Sigmoid colon (tissue), 4 donors: ENCODE measurements around the gene E2F8.

Experiments used
- EP300 ChIP-seq, 4 donors: sonication (generic); formaldehyde crosslinking; IDR thresholded peaks; one replicate each; pipeline ENCODE4 v1.6.1; 2017; ENCODE audit warnings: antibody characterized with exemption in 4 of 4
- POLR2A ChIP-seq, 2 donors: fragments of 450-650 bp; IDR thresholded peaks; one replicate each; pipeline ENCODE4 v1.6.1; 2016; ENCODE audit warnings: antibody characterized with exemption in 2 of 2, mild to moderate bottlenecking in 2 of 2, moderate library complexity in 2 of 2
- TF ChIP-seq, protein P1 (sequence below), 4 experiments: fragments of 450-650 bp in 3 of 4; fragments of 200-600 bp in 1 of 4; IDR thresholded peaks; one replicate each; pipeline ENCODE4 v1.5.1; 2016 to 2019; ENCODE audit warnings: antibody characterized with exemption in 4 of 4, mild to moderate bottlenecking in 3 of 4, moderate library complexity in 2 of 4

DNA sequence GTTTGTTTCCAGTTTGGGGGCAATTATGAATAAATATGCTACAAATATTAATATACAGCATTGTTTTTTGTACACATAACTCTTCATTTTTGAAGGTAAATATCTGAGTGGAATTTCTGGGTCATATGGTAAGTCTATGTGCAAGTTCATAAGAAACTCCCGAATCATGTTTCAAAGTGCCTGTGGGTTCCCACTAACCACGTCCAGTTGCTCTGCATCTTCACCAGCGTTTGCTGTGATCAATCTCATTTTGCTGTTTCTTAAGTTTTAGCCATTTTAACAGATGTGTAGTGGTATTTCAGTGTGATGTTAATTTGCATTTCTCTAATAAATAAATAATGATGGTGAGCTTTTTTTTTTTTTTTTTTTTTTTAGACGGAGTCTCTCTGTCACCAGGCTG is 24.7 kb downstream of the E2F8 start:
- TF ChIP-seq, protein P1, sequence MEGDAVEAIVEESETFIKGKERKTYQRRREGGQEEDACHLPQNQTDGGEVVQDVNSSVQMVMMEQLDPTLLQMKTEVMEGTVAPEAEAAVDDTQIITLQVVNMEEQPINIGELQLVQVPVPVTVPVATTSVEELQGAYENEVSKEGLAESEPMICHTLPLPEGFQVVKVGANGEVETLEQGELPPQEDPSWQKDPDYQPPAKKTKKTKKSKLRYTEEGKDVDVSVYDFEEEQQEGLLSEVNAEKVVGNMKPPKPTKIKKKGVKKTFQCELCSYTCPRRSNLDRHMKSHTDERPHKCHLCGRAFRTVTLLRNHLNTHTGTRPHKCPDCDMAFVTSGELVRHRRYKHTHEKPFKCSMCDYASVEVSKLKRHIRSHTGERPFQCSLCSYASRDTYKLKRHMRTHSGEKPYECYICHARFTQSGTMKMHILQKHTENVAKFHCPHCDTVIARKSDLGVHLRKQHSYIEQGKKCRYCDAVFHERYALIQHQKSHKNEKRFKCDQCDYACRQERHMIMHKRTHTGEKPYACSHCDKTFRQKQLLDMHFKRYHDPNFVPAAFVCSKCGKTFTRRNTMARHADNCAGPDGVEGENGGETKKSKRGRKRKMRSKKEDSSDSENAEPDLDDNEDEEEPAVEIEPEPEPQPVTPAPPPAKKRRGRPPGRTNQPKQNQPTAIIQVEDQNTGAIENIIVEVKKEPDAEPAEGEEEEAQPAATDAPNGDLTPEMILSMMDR (IDR thresholded peaks at IDR 0.05) = no peak
- no peak for TF ChIP-seq EP300 (IDR thresholded peaks at IDR 0.05)
- no peak for TF ChIP-seq POLR2A (IDR thresholded peaks at IDR 0.05)
